ENCODE data around the gene DIAPH2. TPM values are rescaled to one million over a fixed set of nuclear protein-coding genes. Genes with fewer than 3 reads are reported as not detected.

Gene DIAPH2
- total RNA-seq, 1 experiment from 2014 or later = 10.4 TPM

DNA sequence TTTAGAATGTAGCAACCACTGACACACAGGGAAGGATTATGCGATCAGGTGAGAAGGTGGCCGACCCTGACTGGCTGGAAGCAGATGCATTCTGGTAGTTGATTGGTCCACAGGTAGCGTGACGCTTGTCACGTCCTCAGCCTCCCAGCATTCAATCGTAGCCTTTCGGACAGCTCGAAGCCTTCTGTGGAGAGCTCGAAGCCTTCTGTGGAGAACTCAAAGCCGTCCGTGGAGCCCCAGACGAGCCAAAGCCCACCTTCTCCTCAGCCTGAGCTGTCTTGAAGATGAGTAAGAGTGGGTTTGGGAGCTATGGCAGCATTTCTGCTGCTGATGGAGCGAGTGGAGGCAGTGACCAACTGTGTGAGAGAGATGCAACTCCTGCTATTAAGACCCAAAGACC lies 199.4 kb downstream of the DIAPH2 start:
- no TSS peak for BruUV-seq (replicated peaks)
- ChIA-PET CTCF (no interaction called here), POLR2A (ENCODE audit: low non-redundant PET) (no interaction called here)
- Histone ChIP-seq H3K4me1 (ENCODE audit: insufficient read depth, low read length, poor library complexity, severe bottlenecking) (no peaks in the 10 kb centered on the region), H3K27me3 (replicated peaks; ENCODE audit: insufficient read depth, low read depth, low read length, poor library complexity) (no peaks in the 10 kb centered on the region), H3K36me3 (ENCODE audit: insufficient read depth, low read length, poor library complexity, severe bottlenecking) (no peaks in the 10 kb centered on the region), H3K4me3 (ENCODE audit: low read depth, low read length, poor library complexity, severe bottlenecking) (no peak overlapping the region), H3K27ac (ENCODE audit: low read depth, low read length, poor library complexity, severe bottlenecking) (no peak overlapping the region), H3K9me3 (ENCODE audit: low read depth, low read length, poor library complexity, severe bottlenecking) (no peaks in the 10 kb centered on the region)
- TF ChIP-seq, protein P1, sequence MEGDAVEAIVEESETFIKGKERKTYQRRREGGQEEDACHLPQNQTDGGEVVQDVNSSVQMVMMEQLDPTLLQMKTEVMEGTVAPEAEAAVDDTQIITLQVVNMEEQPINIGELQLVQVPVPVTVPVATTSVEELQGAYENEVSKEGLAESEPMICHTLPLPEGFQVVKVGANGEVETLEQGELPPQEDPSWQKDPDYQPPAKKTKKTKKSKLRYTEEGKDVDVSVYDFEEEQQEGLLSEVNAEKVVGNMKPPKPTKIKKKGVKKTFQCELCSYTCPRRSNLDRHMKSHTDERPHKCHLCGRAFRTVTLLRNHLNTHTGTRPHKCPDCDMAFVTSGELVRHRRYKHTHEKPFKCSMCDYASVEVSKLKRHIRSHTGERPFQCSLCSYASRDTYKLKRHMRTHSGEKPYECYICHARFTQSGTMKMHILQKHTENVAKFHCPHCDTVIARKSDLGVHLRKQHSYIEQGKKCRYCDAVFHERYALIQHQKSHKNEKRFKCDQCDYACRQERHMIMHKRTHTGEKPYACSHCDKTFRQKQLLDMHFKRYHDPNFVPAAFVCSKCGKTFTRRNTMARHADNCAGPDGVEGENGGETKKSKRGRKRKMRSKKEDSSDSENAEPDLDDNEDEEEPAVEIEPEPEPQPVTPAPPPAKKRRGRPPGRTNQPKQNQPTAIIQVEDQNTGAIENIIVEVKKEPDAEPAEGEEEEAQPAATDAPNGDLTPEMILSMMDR (conservative IDR thresholded peaks at IDR 0.05; ENCODE audit: low read depth, low read length) = no peak
- TF ChIP-seq EZH2 (IDR thresholded peaks at IDR 0.05; ENCODE audit: borderline replicate concordance, low read depth, low read length, poor library complexity, severe bottlenecking) = no peak
- intact Hi-C loops (cut with micrococcal nuclease; ENCODE audit: unreplicated experiment) = no loop called here
- no peak for DNase-seq (ENCODE audit: low spot score)

DNA sequence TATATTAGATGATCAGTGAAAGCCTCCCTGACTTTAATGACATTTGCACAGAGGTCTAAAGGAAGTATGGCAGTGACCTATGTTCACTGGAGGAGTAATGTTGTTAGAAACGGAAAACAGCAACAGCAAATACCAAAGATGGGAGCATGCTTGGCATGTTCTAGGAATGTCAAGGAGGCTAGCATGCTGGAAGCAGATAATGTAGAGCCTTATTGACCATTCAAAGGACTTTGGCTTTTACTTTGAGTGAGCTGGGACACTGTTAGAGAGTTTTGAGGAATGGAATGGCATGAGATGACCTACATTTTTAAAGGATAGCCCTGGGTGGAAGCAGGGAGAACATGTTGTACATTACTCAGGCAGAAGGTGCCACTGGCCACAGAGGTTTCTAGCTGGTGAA lies 205.1 kb downstream of the DIAPH2 start:
- no peak for DNase-seq (ENCODE audit: low spot score)
- Histone ChIP-seq H3K4me3 (ENCODE audit: low read depth, low read length, poor library complexity, severe bottlenecking) (no peak overlapping the region), H3K27ac (ENCODE audit: low read depth, low read length, poor library complexity, severe bottlenecking) (no peak overlapping the region), H3K4me1 (ENCODE audit: insufficient read depth, low read length, poor library complexity, severe bottlenecking) (no peaks in the 10 kb centered on the region), H3K9me3 (ENCODE audit: low read depth, low read length, poor library complexity, severe bottlenecking) (no peaks in the 10 kb centered on the region), H3K27me3 (replicated peaks; ENCODE audit: insufficient read depth, low read depth, low read length, poor library complexity) (no peaks in the 10 kb centered on the region), H3K36me3 (ENCODE audit: insufficient read depth, low read length, poor library complexity, severe bottlenecking) (no peaks in the 10 kb centered on the region)
- CTCF ChIA-PET = no interaction called here
- TF ChIP-seq EZH2 (IDR thresholded peaks at IDR 0.05; ENCODE audit: borderline replicate concordance, low read depth, low read length, poor library complexity, severe bottlenecking) = no peak
- TF ChIP-seq, protein P1 (conservative IDR thresholded peaks at IDR 0.05; ENCODE audit: low read depth, low read length) = no peak
- intact Hi-C loops (cut with micrococcal nuclease; ENCODE audit: unreplicated experiment) = no loop called here
- POLR2A ChIA-PET (ENCODE audit: low non-redundant PET) = no interaction called here
- BruUV-seq (replicated peaks) = no TSS peak

DNA sequence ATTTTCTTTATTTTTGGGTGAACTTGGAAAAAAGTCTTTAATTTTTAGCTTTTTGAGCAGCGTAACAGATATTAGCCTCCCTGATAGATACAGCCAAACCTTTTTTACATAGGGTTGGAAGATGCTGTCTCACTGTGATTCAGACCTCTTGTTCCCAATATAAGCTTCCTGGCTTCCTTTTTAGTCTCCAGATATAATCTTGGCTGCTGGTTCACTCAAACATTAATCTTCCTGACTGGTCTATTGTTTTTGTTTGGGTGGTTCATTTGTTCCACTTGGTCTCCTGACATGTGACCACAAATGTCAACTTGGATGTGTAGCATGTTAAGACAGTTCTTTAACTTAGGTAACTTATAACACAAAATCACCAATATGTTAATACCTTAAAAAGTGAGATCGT lies 222.1 kb downstream of the DIAPH2 start:
- no peak overlapping the region for H3K4me3 ChIP-seq (ENCODE audit: low read depth, low read length, poor library complexity, severe bottlenecking)
- H3K9me3 ChIP-seq (ENCODE audit: low read depth, low read length, poor library complexity, severe bottlenecking) = no peaks in the 10 kb centered on the region
- POLR2A ChIA-PET (ENCODE audit: low non-redundant PET) = no interaction called here
- peaks cover 3% of the 10 kb centered on the region for H3K27me3 ChIP-seq (replicated peaks; ENCODE audit: insufficient read depth, low read depth, low read length, poor library complexity)
- DNase-seq (ENCODE audit: low spot score) = no peak
- BruUV-seq (replicated peaks) = no TSS peak
- intact Hi-C loops (cut with micrococcal nuclease; ENCODE audit: unreplicated experiment) = no loop called here
- H3K36me3 ChIP-seq (ENCODE audit: insufficient read depth, low read length, poor library complexity, severe bottlenecking) = no peaks in the 10 kb centered on the region
- H3K4me1 ChIP-seq (ENCODE audit: insufficient read depth, low read length, poor library complexity, severe bottlenecking) = no peaks in the 10 kb centered on the region
- no peak overlapping the region for H3K27ac ChIP-seq (ENCODE audit: low read depth, low read length, poor library complexity, severe bottlenecking)
- TF ChIP-seq EZH2 (IDR thresholded peaks at IDR 0.05; ENCODE audit: borderline replicate concordance, low read depth, low read length, poor library complexity, severe bottlenecking) = no peak
- TF ChIP-seq, protein P1 (conservative IDR thresholded peaks at IDR 0.05; ENCODE audit: low read depth, low read length) = no peak
- CTCF ChIA-PET = no interaction called here
